IMR-90 (cell line): Measurements from ENCODE around the gene MFAP2. TPM values are rescaled to one million over a fixed set of nuclear protein-coding genes. Genes with fewer than 3 reads are reported as not detected.

Experiments used
- ATAC-seq: fragments of 200-7000 bp; cut with Tn5 transposase; 2 replicates; pipeline ENCODE4 v1.9.1; 2020; ENCODE audit warnings: low read depth, mild to moderate bottlenecking, moderate library complexity
- BruUV-seq: library from RNA; stranded (reverse); fragments of 400-500 nt; replicated peaks from 2 replicates; lab custom pipeline; 2021; lab: Mats Ljungman, UMichigan
- CTCF ChIA-PET: fragments of 300-600 bp; formaldehyde crosslinking; extraction: SDS; loops from one replicate; lab custom pipeline; 2021; ENCODE audit warnings: antibody characterized with exemption; lab: Yijun Ruan, JAX
- POLR2A ChIA-PET: fragments of 300-600 bp; sonication (Branson Sonifier 250); formaldehyde crosslinking; loops from one replicate; lab custom pipeline; 2022; ENCODE audit warnings: antibody characterized with exemption; ENCODE audit not compliant: unreplicated experiment; lab: Charles Lee
- DNase-seq: peaks from one replicate; pipeline ENCODE4 v3.0.0; 2013
- H2AFZ ChIP-seq: replicated peaks from 2 replicates; pipeline ENCODE3; 2013; ENCODE audit warnings: low read length, mild to moderate bottlenecking; ENCODE audit not compliant: poor library complexity
- H2AK5ac ChIP-seq: 2 replicates; pipeline ENCODE4 v1.6.1; 2013; ENCODE audit warnings: low read depth, low read length, inconsistent platforms
- H2AK9ac ChIP-seq: replicated peaks from 2 replicates; pipeline ENCODE3; 2013; ENCODE audit warnings: mild to moderate bottlenecking, low read depth, low read length, moderate library complexity; ENCODE audit not compliant: poor library complexity
- H2BK120ac ChIP-seq: 2 replicates; pipeline ENCODE4 v1.6.1; 2013; ENCODE audit warnings: low read depth, low read length, inconsistent platforms
- H2BK15ac ChIP-seq: 3 replicates; pipeline ENCODE4 v1.6.1; 2013; ENCODE audit warnings: low read depth, low read length, inconsistent platforms
- H2BK20ac ChIP-seq: 2 replicates; pipeline ENCODE4 v1.6.1; 2013; ENCODE audit warnings: low read depth, mild to moderate bottlenecking, inconsistent platforms, low read length, moderate library complexity
- H2BK5ac ChIP-seq: 2 replicates; pipeline ENCODE4 v1.6.1; 2013; ENCODE audit warnings: mild to moderate bottlenecking, low read depth, low read length, inconsistent platforms; ENCODE audit not compliant: poor library complexity, severe bottlenecking
- H3K14ac ChIP-seq: replicated peaks from 2 replicates; pipeline ENCODE4 v1.6.1; 2013; ENCODE audit warnings: low read depth, low read length, inconsistent platforms
- H3K18ac ChIP-seq: 2 replicates; pipeline ENCODE4 v1.6.1; 2013; ENCODE audit warnings: low read depth, low read length, control low read depth
- H3K23ac ChIP-seq: 2 replicates; pipeline ENCODE4 v1.6.1; 2013; ENCODE audit warnings: low read depth, low read length, inconsistent platforms
- H3K27ac ChIP-seq: 2 replicates; pipeline ENCODE4 v1.5.1; 2013; ENCODE audit warnings: mild to moderate bottlenecking, control low read depth, low read length; ENCODE audit not compliant: insufficient read depth
- H3K27me3 ChIP-seq: 2 replicates; pipeline ENCODE4 v1.6.1; 2013; ENCODE audit warnings: low read length; ENCODE audit not compliant: control insufficient read depth, insufficient read depth
- H3K36me3 ChIP-seq: 2 replicates; pipeline ENCODE4 v1.6.1; 2013; ENCODE audit warnings: low read length, mixed read lengths; ENCODE audit not compliant: control insufficient read depth, insufficient read depth
- H3K4ac ChIP-seq: 2 replicates; pipeline ENCODE4 v1.6.1; 2013; ENCODE audit warnings: low read depth, low read length, inconsistent platforms
- H3K4me1 ChIP-seq: 2 replicates; pipeline ENCODE4 v1.6.1; 2013; ENCODE audit warnings: low read length, mixed read lengths; ENCODE audit not compliant: control insufficient read depth, insufficient read depth
- H3K4me2 ChIP-seq: 2 replicates; pipeline ENCODE4 v1.6.1; 2013; ENCODE audit warnings: low read depth, mild to moderate bottlenecking, control low read depth, low read length, moderate library complexity
- H3K4me3 ChIP-seq: 2 replicates; pipeline ENCODE4 v1.5.1; 2013; ENCODE audit warnings: low read depth, mild to moderate bottlenecking, control low read depth, low read length, moderate library complexity; ENCODE audit not compliant: insufficient read depth
- H3K56ac ChIP-seq: 2 replicates; pipeline ENCODE4 v1.6.1; 2013; ENCODE audit warnings: low read length, inconsistent platforms; ENCODE audit not compliant: insufficient read depth; ENCODE audit errors: extremely low read depth
- H3K79me1 ChIP-seq, 2 experiments: 2 replicates each; pipeline ENCODE4 v1.6.1; 2013; ENCODE audit warnings: low read length in 2 of 2, inconsistent platforms in 1 of 2, low read depth in 1 of 2
- H3K9ac ChIP-seq: 2 replicates; pipeline ENCODE4 v1.6.1; 2013; ENCODE audit warnings: low read depth, low read length, control low read depth
- H3K9me1 ChIP-seq: 2 replicates; pipeline ENCODE4 v1.6.1; 2013; ENCODE audit warnings: low read length, inconsistent platforms; ENCODE audit not compliant: insufficient read depth
- H3K9me3 ChIP-seq: 2 replicates; pipeline ENCODE4 v1.6.1; 2013; ENCODE audit warnings: low read length; ENCODE audit not compliant: control insufficient read depth, insufficient read depth
- H4K20me1 ChIP-seq: 2 replicates; pipeline ENCODE4 v1.6.1; 2013; ENCODE audit warnings: low read length, inconsistent platforms; ENCODE audit not compliant: insufficient read depth
- H4K5ac ChIP-seq: 2 replicates; pipeline ENCODE4 v1.6.1; 2013; ENCODE audit warnings: mild to moderate bottlenecking, low read depth, low read length, control low read depth
- H4K8ac ChIP-seq, 2 experiments: 2 replicates each; pipeline ENCODE4 v1.6.1; 2013; ENCODE audit warnings: low read depth in 2 of 2, low read length in 2 of 2, control low read depth in 1 of 2, inconsistent platforms in 1 of 2
- H4K91ac ChIP-seq: 2 replicates; pipeline ENCODE4 v1.6.1; 2013; ENCODE audit warnings: low read depth, low read length, inconsistent platforms; ENCODE audit not compliant: insufficient read depth
- CEBPB ChIP-seq: IDR thresholded peaks from 2 replicates; pipeline ENCODE4 v1.6.1; 2012; ENCODE audit warnings: low read depth, low read length, improper control_type of control experiment
- FOS ChIP-seq: fragments of 150-350 bp; IDR thresholded peaks from 2 replicates; pipeline ENCODE4 v1.6.1; 2016; ENCODE audit warnings: low read depth, low read length
- NFE2L2 ChIP-seq: fragments of 150-350 bp; IDR thresholded peaks from 2 replicates; pipeline ENCODE4 v1.6.1; 2016; ENCODE audit warnings: low read depth, mild to moderate bottlenecking, low read length
- POLR2A ChIP-seq: IDR thresholded peaks from 2 replicates; pipeline ENCODE4 v1.6.1; 2012; ENCODE audit warnings: mild to moderate bottlenecking, low read depth, low read length
- RAD21 ChIP-seq: IDR thresholded peaks from 2 replicates; pipeline ENCODE4 v1.6.1; 2012; ENCODE audit warnings: low read length, improper control_type of control experiment
- RCOR1 ChIP-seq: IDR thresholded peaks from 2 replicates; pipeline ENCODE4 v1.6.1; 2012; ENCODE audit warnings: mild to moderate bottlenecking, low read length, improper control_type of control experiment; ENCODE audit not compliant: insufficient replicate concordance
- WGBS, 2 experiments: methylation state at CpG; one replicate each; pipeline versions ENCODE4 v1.1.5 to v1.1.7; 2013; ENCODE audit warnings: missing lambda C conversion rate in 2 of 2; ENCODE audit not compliant: insufficient read length in 1 of 2; ENCODE audit errors: extremely low coverage in 2 of 2; 5-methylcytosine and 5-hydroxymethylcytosine counted together
- dilution Hi-C: fragments of 300-500 bp; cut with HindIII; formaldehyde crosslinking; loops from one replicate; pipeline ENCODE4 v1.14.3; 2018; ENCODE audit warnings: low sequenced_read_pairs; ENCODE audit not compliant: unreplicated experiment
- in situ Hi-C: fragments of 300-500 bp; cut with MboI; formaldehyde crosslinking; loops from 3 replicates; pipeline ENCODE4 v1.14.3; 2019; ENCODE audit warnings: low sequenced_read_pairs, inconsistent platforms, mixed read lengths
- intact Hi-C: fragments of 100-400 bp; cut with micrococcal nuclease; formaldehyde crosslinking; loops from 2 replicates; pipeline ENCODE4 v1.10.0; 2022
- polyA plus RNA-seq, 3 experiments: library from polyadenylated mRNA; depleted of rRNA; stranded (reverse); fragments of >200 nt; gene quantifications; 2 replicates each; pipeline ENCODE4 v1.2.3, GENCODE V29; 2012; ENCODE audit warnings: low replicate concordance in 1 of 3
- total RNA-seq: library from RNA; depleted of rRNA; stranded (reverse); fragments of >200 nt; gene quantifications from 2 replicates; pipeline ENCODE4 v1.2.3, GENCODE V29; 2012
- TF ChIP-seq, protein P1 (sequence below): fragments of 150-350 bp; IDR thresholded peaks from 2 replicates; pipeline ENCODE4 v1.6.1; 2016; ENCODE audit warnings: low read depth, mild to moderate bottlenecking, low read length, moderate library complexity, borderline replicate concordance
- TF ChIP-seq, protein P2 (sequence below): fragments of 150-350 bp; IDR thresholded peaks from 2 replicates; pipeline ENCODE4 v1.6.1; 2017; ENCODE audit warnings: mild to moderate bottlenecking, antibody characterized with exemption, low read length, low read depth

Gene MFAP2
- total and polyA plus RNA-seq, 2 of the 4 experiments (the other 2 are of a cell fraction): 3.9 to 13.9 TPM

DNA sequence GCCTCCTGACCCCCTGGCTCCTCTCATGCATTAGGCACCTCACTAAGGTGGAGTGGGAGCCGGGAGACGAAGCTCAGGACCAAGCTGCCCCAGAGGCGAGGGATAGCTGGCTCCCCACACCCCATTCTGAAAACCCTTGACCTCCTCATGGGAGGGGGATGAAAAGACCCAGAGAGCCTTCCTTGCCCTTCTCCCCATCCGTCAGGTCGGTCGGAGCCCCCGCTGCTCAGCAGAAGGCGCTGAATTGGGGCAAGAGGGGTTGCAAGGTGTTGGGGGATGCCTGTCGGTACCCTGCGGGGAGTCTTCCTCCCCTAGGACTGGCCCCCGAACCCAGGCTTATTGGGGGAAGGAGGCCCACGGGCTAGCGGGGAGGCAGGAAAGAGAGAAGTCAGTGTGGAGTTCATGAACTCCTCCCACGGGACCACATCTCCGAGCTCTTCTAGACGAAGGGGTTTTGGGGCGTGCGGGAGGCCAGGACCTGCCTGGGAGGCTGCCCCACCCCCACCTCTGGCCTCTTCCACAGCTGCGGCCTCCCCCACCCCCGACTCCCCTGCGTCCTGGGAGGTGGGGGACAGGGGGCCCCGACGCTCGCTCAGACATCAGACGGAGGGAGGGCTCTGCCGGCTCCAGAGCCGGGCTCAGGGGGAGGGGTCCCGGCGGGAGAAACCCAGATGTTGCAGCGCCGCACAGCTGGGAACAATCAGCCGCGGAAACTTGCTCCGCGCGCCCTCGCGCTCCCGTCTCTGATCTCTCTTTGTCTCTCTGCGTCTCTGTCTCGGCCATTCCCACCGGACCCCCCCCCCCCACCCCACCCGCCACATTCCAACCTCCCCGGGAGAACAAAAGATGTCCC lies 719 bp downstream of the MFAP2 start:
- H4K5ac ChIP-seq: no peak overlapping the region
- H2AK9ac ChIP-seq: peak overlapping the region; percentile 8
- no peak overlapping the region for H2BK15ac ChIP-seq
- H4K8ac ChIP-seq: no peak overlapping the region
- H2AFZ ChIP-seq: peak overlapping the region; percentile 72
- no peak overlapping the region for H2BK5ac ChIP-seq
- H3K18ac ChIP-seq: no peak overlapping the region
- H3K27ac ChIP-seq: no peak overlapping the region
- no peak overlapping the region; the same call in 1 of the 2 replicates for H2BK120ac ChIP-seq
- H3K36me3 ChIP-seq: no peaks in the 10 kb centered on the region
- peak overlapping the region; percentile 23; the same call in 1 of the 2 replicates for H3K14ac ChIP-seq
- no peak overlapping the region for H3K9ac ChIP-seq
- H3K56ac ChIP-seq: no peak overlapping the region
- H3K4me1 ChIP-seq: peaks cover 8% of the 10 kb centered on the region; the same call in 1 of the 2 replicates
- no peaks in the 10 kb centered on the region; a peak in 1 of 4 replicates for H3K79me1 ChIP-seq
- peaks cover 3% of the 10 kb centered on the region; the same call in 1 of the 2 replicates for H4K20me1 ChIP-seq
- in situ Hi-C loops: no loop called here
- no peaks in the 10 kb centered on the region for H3K9me1 ChIP-seq
- H4K91ac ChIP-seq: no peak overlapping the region
- ChIA-PET CTCF (no interaction called here), POLR2A (no interaction called here)
- no TSS peak for BruUV-seq
- H3K27me3 ChIP-seq: no peaks in the 10 kb centered on the region
- DNase-seq: no peak
- peak overlapping the region; percentile 56; the same call in 1 of the 2 replicates for H2AK5ac ChIP-seq
- H3K4me2 ChIP-seq: peak overlapping the region; percentile 36; the same call in 1 of the 2 replicates
- intact Hi-C loops: no loop called here
- H3K4ac ChIP-seq: peak overlapping the region; percentile 56
- TF ChIP-seq, protein P1, sequence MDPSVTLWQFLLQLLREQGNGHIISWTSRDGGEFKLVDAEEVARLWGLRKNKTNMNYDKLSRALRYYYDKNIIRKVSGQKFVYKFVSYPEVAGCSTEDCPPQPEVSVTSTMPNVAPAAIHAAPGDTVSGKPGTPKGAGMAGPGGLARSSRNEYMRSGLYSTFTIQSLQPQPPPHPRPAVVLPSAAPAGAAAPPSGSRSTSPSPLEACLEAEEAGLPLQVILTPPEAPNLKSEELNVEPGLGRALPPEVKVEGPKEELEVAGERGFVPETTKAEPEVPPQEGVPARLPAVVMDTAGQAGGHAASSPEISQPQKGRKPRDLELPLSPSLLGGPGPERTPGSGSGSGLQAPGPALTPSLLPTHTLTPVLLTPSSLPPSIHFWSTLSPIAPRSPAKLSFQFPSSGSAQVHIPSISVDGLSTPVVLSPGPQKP: no peak
- TF ChIP-seq FOS (no peak), RCOR1 (no peak), RAD21 (no peak), NFE2L2 (no peak), POLR2A (no peak), CEBPB (no peak)
- TF ChIP-seq, protein P2, sequence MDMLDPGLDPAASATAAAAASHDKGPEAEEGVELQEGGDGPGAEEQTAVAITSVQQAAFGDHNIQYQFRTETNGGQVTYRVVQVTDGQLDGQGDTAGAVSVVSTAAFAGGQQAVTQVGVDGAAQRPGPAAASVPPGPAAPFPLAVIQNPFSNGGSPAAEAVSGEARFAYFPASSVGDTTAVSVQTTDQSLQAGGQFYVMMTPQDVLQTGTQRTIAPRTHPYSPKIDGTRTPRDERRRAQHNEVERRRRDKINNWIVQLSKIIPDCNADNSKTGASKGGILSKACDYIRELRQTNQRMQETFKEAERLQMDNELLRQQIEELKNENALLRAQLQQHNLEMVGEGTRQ: no peak
- peak overlapping the region; percentile 45; the same call in 1 of the 2 replicates for H3K4me3 ChIP-seq
- peak; percentile 10; the same call in 1 of the 2 replicates for ATAC-seq
- no peak overlapping the region; the same call in 1 of the 2 replicates for H2BK20ac ChIP-seq
- no peaks in the 10 kb centered on the region for H3K9me3 ChIP-seq
- no peak overlapping the region for H3K23ac ChIP-seq
- WGBS, 2 experiments: 0% methylated on average over 4 of the region's 44 CpGs; no CpG with 5 or more reads in 1 of the 2 experiments
- dilution Hi-C loops: no loop called here
